HG03442 (cell line): Measurements from ENCODE around the gene PRICKLE1.

Experiments used
- ATAC-seq: cut with Tn5 transposase; IDR thresholded peaks from one replicate; pipeline ENCODE4 v1.9.1; 2021; ENCODE audit warnings: mild to moderate bottlenecking, moderate library complexity; ENCODE audit not compliant: unreplicated experiment

The PRICKLE1 gene

GRCh38 chr12:42589465-42590329 lies at the start of gene PRICKLE1:
PRICKLE1 (minus strand) TSS chr12:42589746; CDS start chr12:42472516, 117,230 bp downstream.
- ATAC-seq, result peak; percentile 70

- no peak for ATAC-seq
These were observed 49.2 kb upstream of the PRICKLE1 start for GRCh38 chr12:42638697-42639096.

GRCh38 chr12:42638011-42638410 lies 48.5 kb upstream of the PRICKLE1 start:
- ATAC-seq, result no peak

GRCh38 chr12:42636993-42637392 lies 47.4 kb upstream of the PRICKLE1 start:
- no peak for ATAC-seq

GRCh38 chr12:42633594-42633993 lies 44.0 kb upstream of the PRICKLE1 start:
- ATAC-seq, result no peak

- ATAC-seq, result no peak
These were observed 42.0 kb upstream of the PRICKLE1 start for GRCh38 chr12:42631513-42631912.

GRCh38 chr12:42630314-42630713 lies 40.8 kb upstream of the PRICKLE1 start:
- ATAC-seq, result no peak

- no peak for ATAC-seq
These were observed 37.6 kb upstream of the PRICKLE1 start for GRCh38 chr12:42627151-42627550.

- no peak for ATAC-seq
These were observed 36.1 kb upstream of the PRICKLE1 start for GRCh38 chr12:42625611-42626010.

GRCh38 chr12:42617622-42618021 lies 28.1 kb upstream of the PRICKLE1 start:
- ATAC-seq, result no peak

GRCh38 chr12:42615006-42615405 lies 25.5 kb upstream of the PRICKLE1 start:
- ATAC-seq, result no peak

GRCh38 chr12:42612231-42612613 lies 22.7 kb upstream of the PRICKLE1 start:
- ATAC-seq, result no peak

- ATAC-seq, result no peak
These were observed 22.2 kb upstream of the PRICKLE1 start for GRCh38 chr12:42611571-42612230.

GRCh38 chr12:42609605-42610004 lies 20.1 kb upstream of the PRICKLE1 start:
- no peak for ATAC-seq

GRCh38 chr12:42608196-42608825 lies 18.8 kb upstream of the PRICKLE1 start:
- ATAC-seq, result no peak

GRCh38 chr12:42607584-42608058 lies 18.1 kb upstream of the PRICKLE1 start:
- no peak for ATAC-seq

- ATAC-seq, result no peak
These were observed 16.9 kb upstream of the PRICKLE1 start for GRCh38 chr12:42606471-42606870.

GRCh38 chr12:42605685-42606084 lies 16.1 kb upstream of the PRICKLE1 start:
- ATAC-seq, result no peak

GRCh38 chr12:42603246-42603990 lies 13.9 kb upstream of the PRICKLE1 start:
- ATAC-seq, result no peak

GRCh38 chr12:42593874-42594273 lies 4.3 kb upstream of the PRICKLE1 start:
- ATAC-seq, result no peak
